AG09319 (cell line): ENCODE measurements around the gene AVPR1A.

Experiments used
- DNase-seq: peaks from one replicate; pipeline ENCODE4 v3.0.0-alpha.2; 2010; ENCODE audit warnings: low read depth; ENCODE audit errors: extremely low read depth
- TF ChIP-seq, protein P1 (sequence below): IDR thresholded peaks from 2 replicates; pipeline ENCODE4 v1.5.1; 2011; ENCODE audit warnings: low read depth, mild to moderate bottlenecking, inconsistent platforms, low read length, moderate library complexity

AVPR1A gene

DNA sequence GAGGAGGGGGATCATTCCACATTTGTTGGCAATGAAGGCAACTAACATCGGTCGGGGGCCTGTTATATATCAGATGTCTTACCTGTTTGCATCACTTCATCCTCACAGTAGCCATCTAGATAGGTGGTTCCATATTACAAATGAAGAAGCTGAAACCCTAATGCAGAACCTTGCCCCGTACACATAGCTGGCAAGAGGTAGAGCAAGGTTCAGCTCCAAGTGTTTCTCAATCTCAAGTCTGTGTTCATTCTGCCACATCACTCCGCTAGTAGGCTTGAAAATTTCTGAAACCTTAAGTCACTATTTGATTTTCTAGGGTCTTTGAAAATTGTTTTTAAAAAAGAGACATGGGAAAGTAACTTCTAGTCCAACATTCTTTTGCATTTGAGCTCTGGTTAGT lies 17.0 kb downstream of the AVPR1A start:
- DNase-seq: no peak
- TF ChIP-seq, protein P1, sequence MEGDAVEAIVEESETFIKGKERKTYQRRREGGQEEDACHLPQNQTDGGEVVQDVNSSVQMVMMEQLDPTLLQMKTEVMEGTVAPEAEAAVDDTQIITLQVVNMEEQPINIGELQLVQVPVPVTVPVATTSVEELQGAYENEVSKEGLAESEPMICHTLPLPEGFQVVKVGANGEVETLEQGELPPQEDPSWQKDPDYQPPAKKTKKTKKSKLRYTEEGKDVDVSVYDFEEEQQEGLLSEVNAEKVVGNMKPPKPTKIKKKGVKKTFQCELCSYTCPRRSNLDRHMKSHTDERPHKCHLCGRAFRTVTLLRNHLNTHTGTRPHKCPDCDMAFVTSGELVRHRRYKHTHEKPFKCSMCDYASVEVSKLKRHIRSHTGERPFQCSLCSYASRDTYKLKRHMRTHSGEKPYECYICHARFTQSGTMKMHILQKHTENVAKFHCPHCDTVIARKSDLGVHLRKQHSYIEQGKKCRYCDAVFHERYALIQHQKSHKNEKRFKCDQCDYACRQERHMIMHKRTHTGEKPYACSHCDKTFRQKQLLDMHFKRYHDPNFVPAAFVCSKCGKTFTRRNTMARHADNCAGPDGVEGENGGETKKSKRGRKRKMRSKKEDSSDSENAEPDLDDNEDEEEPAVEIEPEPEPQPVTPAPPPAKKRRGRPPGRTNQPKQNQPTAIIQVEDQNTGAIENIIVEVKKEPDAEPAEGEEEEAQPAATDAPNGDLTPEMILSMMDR: no peak

DNA sequence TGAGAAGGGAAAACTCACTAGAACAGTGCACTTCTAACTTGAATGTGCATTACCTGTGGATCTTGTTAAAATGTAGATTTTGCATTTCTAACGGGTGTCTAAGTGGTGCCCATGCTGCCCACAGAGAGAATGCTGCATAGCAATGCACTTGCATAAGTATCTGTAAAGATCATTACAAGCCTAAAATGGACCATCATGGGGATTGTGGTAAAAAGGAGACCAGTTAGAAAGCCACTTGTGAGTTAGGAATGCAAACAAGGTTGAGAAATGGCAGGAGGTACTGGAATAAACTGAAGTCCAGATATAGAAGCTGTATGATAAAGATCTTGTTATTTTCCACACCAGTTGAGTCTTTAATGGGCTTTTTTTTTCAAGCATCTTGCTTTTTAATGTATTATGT lies 18.8 kb downstream of the AVPR1A start:
- no peak for DNase-seq
- TF ChIP-seq, protein P1: no peak

DNA sequence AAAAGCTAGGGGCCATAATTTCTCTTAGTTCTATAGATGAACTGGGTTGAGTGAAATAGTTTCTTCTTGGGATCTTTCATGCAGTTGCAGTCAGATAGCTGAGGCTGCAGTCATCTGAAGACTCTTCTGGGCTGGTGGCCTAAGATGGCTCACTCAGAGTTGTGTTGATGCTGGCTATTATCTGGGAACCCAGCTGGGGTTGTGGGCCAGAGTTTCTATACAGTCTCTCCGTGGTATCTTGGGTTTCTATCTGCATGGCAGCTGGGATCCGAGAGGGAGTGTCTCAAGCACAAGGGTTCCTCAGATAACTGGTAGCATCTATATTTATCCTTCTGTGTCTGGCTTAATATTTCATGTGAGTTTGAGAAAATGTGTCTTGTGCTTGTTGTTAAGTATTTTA lies 21.1 kb downstream of the AVPR1A start:
- DNase-seq: no peak
- TF ChIP-seq, protein P1: no peak

DNA sequence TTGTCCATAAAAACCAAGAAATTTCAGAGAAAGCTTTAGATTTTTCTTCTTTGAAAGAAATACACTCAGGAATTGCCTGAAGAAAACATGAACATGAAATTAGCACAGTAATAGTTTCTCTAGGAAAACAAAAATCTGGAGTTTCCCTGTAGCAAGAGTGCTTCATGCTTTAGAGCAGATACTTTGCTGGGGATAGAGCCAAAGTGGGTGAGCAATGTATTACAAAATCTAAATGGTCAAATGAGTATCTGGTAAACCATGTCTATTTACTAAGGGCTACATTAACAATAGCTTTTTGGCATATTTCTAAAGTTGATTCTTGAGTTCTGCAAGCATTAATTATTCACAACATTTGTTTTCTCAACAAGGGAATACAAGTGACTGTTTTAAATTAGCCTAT lies 26.2 kb downstream of the AVPR1A start:
- TF ChIP-seq, protein P1: no peak
- DNase-seq: no peak

DNA sequence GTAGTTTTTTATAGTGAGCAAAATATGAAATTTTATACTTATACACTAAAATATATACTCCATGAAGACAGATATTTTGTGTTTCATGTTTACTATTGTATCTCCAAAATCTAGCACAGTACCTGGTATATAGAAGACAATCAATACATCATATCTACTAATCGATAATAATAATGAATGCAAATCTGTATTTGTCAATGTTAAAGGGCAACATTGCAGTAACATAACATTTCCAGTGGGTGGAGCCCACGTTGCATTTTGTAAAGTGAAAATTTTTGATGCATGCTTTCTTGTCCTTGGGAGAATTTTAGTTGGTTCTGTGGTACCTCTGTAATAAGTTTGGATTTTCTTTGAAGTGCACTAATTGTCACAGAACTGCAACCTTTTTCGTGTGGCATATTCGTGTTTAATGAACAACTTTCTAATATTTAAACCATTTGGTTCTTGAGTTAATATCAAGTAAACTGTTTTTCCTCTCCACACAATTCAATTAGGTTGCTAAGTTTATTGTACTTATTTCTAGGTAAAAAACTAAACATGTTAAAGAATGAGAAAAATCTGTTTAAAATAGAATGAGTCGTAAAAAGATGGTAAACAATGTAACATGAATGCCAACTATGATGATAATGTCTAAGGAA lies 47.4 kb downstream of the AVPR1A start:
- no peak for DNase-seq
- TF ChIP-seq, protein P1: peak; percentile 68

DNA sequence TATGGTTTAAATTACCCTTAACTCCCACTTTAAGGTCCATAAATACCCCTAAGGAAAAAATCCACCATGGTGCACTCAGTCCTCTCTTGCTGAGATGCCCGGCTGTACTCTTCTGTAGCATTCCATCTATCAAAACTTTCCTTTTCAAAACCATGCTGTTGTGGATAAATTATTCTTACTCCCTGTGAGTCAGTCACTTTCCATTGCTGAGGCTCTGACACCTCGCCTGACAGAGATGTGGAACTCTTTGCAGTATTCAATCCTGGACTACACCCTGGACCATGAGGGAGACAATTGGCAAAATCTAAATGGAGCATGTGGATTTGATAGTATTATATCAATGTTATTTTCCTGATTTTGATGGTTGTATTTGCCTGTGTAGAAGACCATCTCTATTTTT lies 49.1 kb downstream of the AVPR1A start:
- TF ChIP-seq, protein P1: no peak
- DNase-seq: no peak

DNA sequence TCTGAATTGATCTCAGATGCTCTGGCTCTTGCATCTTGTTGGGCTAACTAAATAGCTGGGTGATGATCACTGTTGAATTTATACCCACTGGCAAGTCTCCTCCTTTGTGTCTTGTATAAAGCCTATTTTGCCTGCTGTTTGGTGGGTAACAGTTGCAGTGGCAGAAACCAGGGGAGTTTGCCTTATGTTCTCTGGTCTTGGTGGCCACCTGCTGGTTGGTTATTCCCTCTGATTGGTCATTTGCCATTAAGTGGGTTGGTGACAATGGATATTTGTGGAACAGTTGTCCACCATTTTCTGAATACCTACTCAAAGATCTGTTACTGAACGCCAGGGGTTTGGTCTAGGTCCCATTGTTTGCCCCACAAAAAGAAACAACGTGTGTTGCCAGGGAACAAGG lies 52.1 kb downstream of the AVPR1A start:
- DNase-seq: no peak
- TF ChIP-seq, protein P1: no peak
